ENCODE data around the gene SLFN11.

DNA sequence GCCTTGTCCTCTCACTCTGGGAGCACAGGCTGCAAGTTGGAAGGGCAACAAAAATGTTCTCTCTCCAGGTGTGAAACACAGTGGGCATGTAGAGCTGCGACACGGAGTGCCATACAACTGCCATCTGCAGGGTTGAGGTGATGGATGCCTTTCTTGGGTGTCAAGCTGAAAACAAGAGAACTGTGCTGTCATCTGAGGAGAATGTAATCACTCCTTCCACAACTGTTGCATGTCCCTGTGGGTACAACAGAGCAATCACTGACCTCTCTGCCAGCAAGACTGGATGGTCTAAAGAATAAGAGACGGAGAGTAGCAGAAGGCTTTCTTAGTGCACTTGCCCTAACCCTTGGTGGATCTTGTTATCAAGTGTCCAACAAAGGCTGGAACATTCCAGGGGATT, 29.2 kb downstream of the SLFN11 start:
- TF ChIP-seq, protein P1, sequence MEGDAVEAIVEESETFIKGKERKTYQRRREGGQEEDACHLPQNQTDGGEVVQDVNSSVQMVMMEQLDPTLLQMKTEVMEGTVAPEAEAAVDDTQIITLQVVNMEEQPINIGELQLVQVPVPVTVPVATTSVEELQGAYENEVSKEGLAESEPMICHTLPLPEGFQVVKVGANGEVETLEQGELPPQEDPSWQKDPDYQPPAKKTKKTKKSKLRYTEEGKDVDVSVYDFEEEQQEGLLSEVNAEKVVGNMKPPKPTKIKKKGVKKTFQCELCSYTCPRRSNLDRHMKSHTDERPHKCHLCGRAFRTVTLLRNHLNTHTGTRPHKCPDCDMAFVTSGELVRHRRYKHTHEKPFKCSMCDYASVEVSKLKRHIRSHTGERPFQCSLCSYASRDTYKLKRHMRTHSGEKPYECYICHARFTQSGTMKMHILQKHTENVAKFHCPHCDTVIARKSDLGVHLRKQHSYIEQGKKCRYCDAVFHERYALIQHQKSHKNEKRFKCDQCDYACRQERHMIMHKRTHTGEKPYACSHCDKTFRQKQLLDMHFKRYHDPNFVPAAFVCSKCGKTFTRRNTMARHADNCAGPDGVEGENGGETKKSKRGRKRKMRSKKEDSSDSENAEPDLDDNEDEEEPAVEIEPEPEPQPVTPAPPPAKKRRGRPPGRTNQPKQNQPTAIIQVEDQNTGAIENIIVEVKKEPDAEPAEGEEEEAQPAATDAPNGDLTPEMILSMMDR (IDR thresholded peaks at IDR 0.05), result no peak
- TF ChIP-seq POLR2A (IDR thresholded peaks at IDR 0.05) (no peak), EP300 (IDR thresholded peaks at IDR 0.05) (no peak)
